ENCODE measurements around the gene PIGU.

The PIGU gene

GRCh38 chr20:34574426-34574825 is 102.5 kb downstream of the PIGU start:
- Histone ChIP-seq H4K8ac (ENCODE audit: low read length) (no peak overlapping the region), H3K18ac (ENCODE audit: low read depth in 1 of 2, low read length in 2 of 2) (no peak overlapping the region), H2AFZ (ENCODE audit: low read depth, low read length) (no peak overlapping the region), H3K4me2 (ENCODE audit: low read length, poor library complexity, severe bottlenecking) (no peak overlapping the region), H3K36me3 (ENCODE audit: control insufficient read depth in 1 of 2, insufficient read depth in 2 of 2, low read depth in 1 of 2, low read length in 2 of 2) (peaks cover 18 to 21% of the 10 kb centered on the region in 2 experiments), H3K9me3 (ENCODE audit: control insufficient read depth, low read length) (no peaks in the 10 kb centered on the region), H2BK5ac (ENCODE audit: low read depth, low read length, poor library complexity, severe bottlenecking) (no peak overlapping the region), H3K27me3 (ENCODE audit: control insufficient read depth in 1 of 2, insufficient read depth in 1 of 2, low read length in 2 of 2) (no peaks in the 10 kb centered on the region), H3K4me1 (ENCODE audit: control insufficient read depth, insufficient read depth, low read depth, low read length) (peaks cover 7% of the 10 kb centered on the region), H2BK120ac (ENCODE audit: low read depth, low read length) (no peak overlapping the region), H3K4me3 (ENCODE audit: insufficient read depth in 1 of 2, low read depth in 1 of 2, low read length in 2 of 2) (no peak overlapping the region), H4K91ac (ENCODE audit: low read length) (no peak overlapping the region), H3K4ac (ENCODE audit: low read depth in 1 of 2, low read length in 2 of 2) (no peak overlapping the region), H3K14ac (ENCODE audit: low read length in 2 of 2) (no peak overlapping the region), H3K27ac (ENCODE audit: low read length, poor library complexity, severe bottlenecking) (no peak overlapping the region), H3K23ac (ENCODE audit: low read length in 2 of 2) (no peak overlapping the region), H3K79me1 (replicated peaks; ENCODE audit: low read length, poor library complexity, severe bottlenecking) (no peaks in the 10 kb centered on the region), H2BK12ac (ENCODE audit: low read length in 2 of 2) (no peak overlapping the region), H2AK5ac (ENCODE audit: low read length, severe bottlenecking) (no peak overlapping the region), H2BK15ac (ENCODE audit: low read depth, poor library complexity, severe bottlenecking) (no peak overlapping the region), H3K9ac (ENCODE audit: low read length) (no peak overlapping the region)
- no peak for DNase-seq
- WGBS: 93% methylated on average over 5 of the region's 5 CpGs

- 93% methylated on average over 6 of the region's 7 CpGs for WGBS
- Histone ChIP-seq H3K4ac (ENCODE audit: low read depth in 1 of 2, low read length in 2 of 2) (no peak overlapping the region), H2AK5ac (ENCODE audit: low read length, severe bottlenecking) (no peak overlapping the region), H3K4me2 (ENCODE audit: low read length, poor library complexity, severe bottlenecking) (no peak overlapping the region), H2BK120ac (ENCODE audit: low read depth, low read length) (no peak overlapping the region), H3K27ac (ENCODE audit: low read length, poor library complexity, severe bottlenecking) (no peak overlapping the region), H2BK12ac (ENCODE audit: low read length in 2 of 2) (no peak overlapping the region), H3K4me1 (ENCODE audit: control insufficient read depth, insufficient read depth, low read depth, low read length) (peaks cover 6% of the 10 kb centered on the region), H4K8ac (ENCODE audit: low read length) (no peak overlapping the region), H3K27me3 (ENCODE audit: control insufficient read depth in 1 of 2, insufficient read depth in 1 of 2, low read length in 2 of 2) (no peaks in the 10 kb centered on the region), H3K23ac (ENCODE audit: low read length in 2 of 2) (no peak overlapping the region), H2AFZ (ENCODE audit: low read depth, low read length) (no peak overlapping the region), H3K4me3 (ENCODE audit: insufficient read depth in 1 of 2, low read depth in 1 of 2, low read length in 2 of 2) (no peak overlapping the region), H3K36me3 (ENCODE audit: control insufficient read depth in 1 of 2, insufficient read depth in 2 of 2, low read depth in 1 of 2, low read length in 2 of 2) (peaks cover 18 to 21% of the 10 kb centered on the region in 2 experiments), H3K18ac (ENCODE audit: low read depth in 1 of 2, low read length in 2 of 2) (no peak overlapping the region), H2BK5ac (ENCODE audit: low read depth, low read length, poor library complexity, severe bottlenecking) (no peak overlapping the region), H4K91ac (ENCODE audit: low read length) (no peak overlapping the region), H3K9ac (ENCODE audit: low read length) (no peak overlapping the region), H3K9me3 (ENCODE audit: control insufficient read depth, low read length) (no peaks in the 10 kb centered on the region), H3K79me1 (replicated peaks; ENCODE audit: low read length, poor library complexity, severe bottlenecking) (no peaks in the 10 kb centered on the region), H2BK15ac (ENCODE audit: low read depth, poor library complexity, severe bottlenecking) (no peak overlapping the region), H3K14ac (ENCODE audit: low read length in 2 of 2) (no peak overlapping the region)
- no peak for DNase-seq
These were observed 103.2 kb downstream of the PIGU start for GRCh38 chr20:34573541-34574300.

- no peak overlapping the region for H4K91ac ChIP-seq (ENCODE audit: low read length)
- H2AK5ac ChIP-seq (ENCODE audit: low read length, severe bottlenecking): no peak overlapping the region
- H2BK15ac ChIP-seq (ENCODE audit: low read depth, poor library complexity, severe bottlenecking): no peak overlapping the region
- peaks cover 6% of the 10 kb centered on the region for H3K4me1 ChIP-seq (ENCODE audit: control insufficient read depth, insufficient read depth, low read depth, low read length)
- no peak overlapping the region for H3K4me3 ChIP-seq (ENCODE audit: insufficient read depth in 1 of 2, low read depth in 1 of 2, low read length in 2 of 2)
- H3K14ac ChIP-seq (ENCODE audit: low read length in 2 of 2): no peak overlapping the region
- no peak overlapping the region for H2BK12ac ChIP-seq (ENCODE audit: low read length in 2 of 2)
- no peak for DNase-seq
- H3K9ac ChIP-seq (ENCODE audit: low read length): no peak overlapping the region
- no peak overlapping the region for H3K4me2 ChIP-seq (ENCODE audit: low read length, poor library complexity, severe bottlenecking)
- H3K27me3 ChIP-seq (ENCODE audit: control insufficient read depth in 1 of 2, insufficient read depth in 1 of 2, low read length in 2 of 2): no peaks in the 10 kb centered on the region
- H3K27ac ChIP-seq (ENCODE audit: low read length, poor library complexity, severe bottlenecking): no peak overlapping the region
- no peak overlapping the region for H2BK5ac ChIP-seq (ENCODE audit: low read depth, low read length, poor library complexity, severe bottlenecking)
- H2BK120ac ChIP-seq (ENCODE audit: low read depth, low read length): no peak overlapping the region
- H3K79me1 ChIP-seq (replicated peaks; ENCODE audit: low read length, poor library complexity, severe bottlenecking): no peaks in the 10 kb centered on the region
- H3K36me3 ChIP-seq (ENCODE audit: control insufficient read depth in 1 of 2, insufficient read depth in 2 of 2, low read depth in 1 of 2, low read length in 2 of 2): peaks cover 27 to 31% of the 10 kb centered on the region in 2 experiments
- 78% methylated on average over 3 of the region's 5 CpGs for WGBS
- no peaks in the 10 kb centered on the region for H3K9me3 ChIP-seq (ENCODE audit: control insufficient read depth, low read length)
- H3K4ac ChIP-seq (ENCODE audit: low read depth in 1 of 2, low read length in 2 of 2): peak overlapping the region in 1 of 2 experiments; percentile 35
- no peak overlapping the region for H2AFZ ChIP-seq (ENCODE audit: low read depth, low read length)
- H4K8ac ChIP-seq (ENCODE audit: low read length): peak overlapping the region; percentile 35
- no peak overlapping the region for H3K18ac ChIP-seq (ENCODE audit: low read depth in 1 of 2, low read length in 2 of 2)
- H3K23ac ChIP-seq (ENCODE audit: low read length in 2 of 2): no peak overlapping the region
These were observed 105.1 kb downstream of the PIGU start for GRCh38 chr20:34571753-34572152.

GRCh38 chr20:34570859-34571306 is 106.0 kb downstream of the PIGU start:
- H3K4ac ChIP-seq (ENCODE audit: low read depth in 1 of 2, low read length in 2 of 2): no peak overlapping the region
- 0% methylated on average over 3 of the region's 3 CpGs for whole genome bisulfite sequencing

More at GRCh38 chr20:34570859-34571306, 106.0 kb downstream of the PIGU start:
- H2BK12ac ChIP-seq (ENCODE audit: low read length in 2 of 2): no peak overlapping the region
- H3K23ac ChIP-seq (ENCODE audit: low read length in 2 of 2): no peak overlapping the region
- no peak overlapping the region for H4K8ac ChIP-seq (ENCODE audit: low read length)
- peaks cover 29 to 37% of the 10 kb centered on the region in 2 experiments for H3K36me3 ChIP-seq (ENCODE audit: control insufficient read depth in 1 of 2, insufficient read depth in 2 of 2, low read depth in 1 of 2, low read length in 2 of 2)
- H2BK15ac ChIP-seq (ENCODE audit: low read depth, poor library complexity, severe bottlenecking): no peak overlapping the region
- no peaks in the 10 kb centered on the region for H3K9me3 ChIP-seq (ENCODE audit: control insufficient read depth, low read length)
- no peaks in the 10 kb centered on the region for H3K79me1 ChIP-seq (replicated peaks; ENCODE audit: low read length, poor library complexity, severe bottlenecking)
- H2BK120ac ChIP-seq (ENCODE audit: low read depth, low read length): no peak overlapping the region
- H3K4me2 ChIP-seq (ENCODE audit: low read length, poor library complexity, severe bottlenecking): no peak overlapping the region
- H3K27ac ChIP-seq (ENCODE audit: low read length, poor library complexity, severe bottlenecking): no peak overlapping the region
- no peak overlapping the region for H2BK5ac ChIP-seq (ENCODE audit: low read depth, low read length, poor library complexity, severe bottlenecking)
- no peak overlapping the region for H3K18ac ChIP-seq (ENCODE audit: low read depth in 1 of 2, low read length in 2 of 2)
- H3K4me3 ChIP-seq (ENCODE audit: insufficient read depth in 1 of 2, low read depth in 1 of 2, low read length in 2 of 2): no peak overlapping the region
- no peak overlapping the region for H2AFZ ChIP-seq (ENCODE audit: low read depth, low read length)
- H3K14ac ChIP-seq (ENCODE audit: low read length in 2 of 2): no peak overlapping the region
- peaks cover 6% of the 10 kb centered on the region for H3K4me1 ChIP-seq (ENCODE audit: control insufficient read depth, insufficient read depth, low read depth, low read length)
- peak; percentile 94 for DNase-seq
- no peaks in the 10 kb centered on the region for H3K27me3 ChIP-seq (ENCODE audit: control insufficient read depth in 1 of 2, insufficient read depth in 1 of 2, low read length in 2 of 2)
- H4K91ac ChIP-seq (ENCODE audit: low read length): no peak overlapping the region
- H3K9ac ChIP-seq (ENCODE audit: low read length): no peak overlapping the region
- no peak overlapping the region for H2AK5ac ChIP-seq (ENCODE audit: low read length, severe bottlenecking)
